HepG2 (cell line): ENCODE data around the gene CSF3R. TPM values are rescaled to one million over a fixed set of nuclear protein-coding genes. Genes with fewer than 3 reads are reported as not detected.

Experiments used
- ASH2L ChIP-seq: fragments of 300-600, 200-600 bp; sonication (generic); IDR thresholded peaks from 2 replicates; pipeline ENCODE4 v1.7.0; 2017; ENCODE audit warnings: low read depth, mild to moderate bottlenecking, moderate library complexity, mixed read lengths, low read length; ENCODE audit not compliant: insufficient read length
- HBP1 ChIP-seq: IDR thresholded peaks from 2 replicates; pipeline ENCODE4 v1.6.1; 2016; ENCODE audit warnings: low read depth, control low read depth
- MAFF ChIP-seq: IDR thresholded peaks from 2 replicates; pipeline ENCODE4 v1.6.1; 2011; ENCODE audit warnings: low read depth, low read length, improper control_type of control experiment
- MTA1 ChIP-seq: sonication (generic); formaldehyde crosslinking; IDR thresholded peaks from 2 replicates; pipeline ENCODE4 v1.4.0; 2020; ENCODE audit warnings: missing genetic modification reagents, mild to moderate bottlenecking, borderline replicate concordance
- NFE2L1 ChIP-seq: sonication (generic); formaldehyde crosslinking; IDR thresholded peaks from 2 replicates; pipeline ENCODE4 v1.4.0; 2020; ENCODE audit warnings: missing genetic modification reagents, mild to moderate bottlenecking, borderline replicate concordance
- THAP9 ChIP-seq: sonication (generic); formaldehyde crosslinking; IDR thresholded peaks from 2 replicates; pipeline ENCODE4; 2020; ENCODE audit warnings: missing genetic modification reagents, mild to moderate bottlenecking, borderline replicate concordance
- ZNF333 ChIP-seq: sonication (generic); formaldehyde crosslinking; IDR thresholded peaks from 2 replicates; pipeline ENCODE4 v1.4.0; 2020; ENCODE audit warnings: mild to moderate bottlenecking, missing genetic modification reagents, borderline replicate concordance
- ZNF468 ChIP-seq: sonication (generic); formaldehyde crosslinking; IDR thresholded peaks from 2 replicates; pipeline ENCODE4 v1.8.0; 2022; ENCODE audit warnings: mild to moderate bottlenecking, moderate library complexity, missing genetic modification reagents
- ZNF569 ChIP-seq: sonication (generic); formaldehyde crosslinking; IDR thresholded peaks from 2 replicates; pipeline ENCODE4 v1.5.0; 2020; ENCODE audit warnings: mild to moderate bottlenecking, missing genetic modification reagents, moderate library complexity, borderline replicate concordance
- ZNF674 ChIP-seq: sonication (generic); formaldehyde crosslinking; IDR thresholded peaks from 2 replicates; pipeline ENCODE4 v1.5.0; 2020; ENCODE audit warnings: low read depth, mild to moderate bottlenecking, missing genetic modification reagents
- polyA plus RNA-seq, 8 experiments: library from polyadenylated mRNA; depleted of rRNA in 3 of 8; stranded (reverse) in 7 of 8; unstranded in 1 of 8; fragments of >200 nt; fragmentation: Illumina TruSeq in 4 of 8; extraction: Trizol in 4 of 8; gene quantifications; 2 replicates each; pipeline versions ENCODE4 v1.2.1 to v1.2.3, GENCODE V29; 2011 to 2016; ENCODE audit warnings: low read depth in 4 of 8, missing spikeins in 1 of 8, mixed read lengths in 1 of 8; ENCODE audit not compliant: insufficient read depth in 1 of 8
- total RNA-seq, 5 experiments: library from RNA; depleted of rRNA; stranded (reverse); fragments of >200 nt; fragmentation: Illumina TruSeq; extraction: Trizol; gene quantifications; 2 replicates each; pipeline ENCODE4 v1.2.3, GENCODE V29; 2016; ENCODE audit warnings: low read depth in 1 of 5
- TF ChIP-seq, protein P1 (sequence below): sonication (generic); formaldehyde crosslinking; IDR thresholded peaks from 2 replicates; pipeline ENCODE4 v1.5.1; 2020; ENCODE audit warnings: missing genetic modification reagents, mild to moderate bottlenecking, borderline replicate concordance
- TF ChIP-seq, protein P2 (sequence below): sonication (generic); formaldehyde crosslinking; IDR thresholded peaks from 2 replicates; pipeline ENCODE4 v1.4.0; 2020; ENCODE audit warnings: mild to moderate bottlenecking, missing genetic modification reagents
- TF ChIP-seq, protein P3 (sequence below): sonication (generic); formaldehyde crosslinking; IDR thresholded peaks from 2 replicates; pipeline ENCODE4 v1.4.0; 2020; ENCODE audit warnings: low read depth, mild to moderate bottlenecking, missing genetic modification reagents

CSF3R gene
- total and polyA plus RNA-seq, 2 of the 13 experiments (the other 11 are each of a cell fraction or from before 2014, with no cell fraction given): 11.9 to 28.8 TPM

- TF ChIP-seq THAP9 (CRISPR knock-in tag) (peak; percentile 81; the same call in 1 of the 2 replicates), ZNF569 (0 out of 2 replicates have a peak, but pooled peaks have one; percentile 78), ZNF468 (no peak), ASH2L (peak; percentile 72), ZNF674 (no peak), HBP1 (CRISPR knock-in tag) (peak; percentile 21; the same call in 1 of the 2 replicates), ZNF333 (CRISPR knock-in tag) (0 out of 2 replicates have a peak, but pooled peaks have one; percentile 78), MAFF (no peak), MTA1 (CRISPR knock-in tag) (peak; percentile 100), NFE2L1 (CRISPR knock-in tag) (no peak)
- TF ChIP-seq, protein P1, sequence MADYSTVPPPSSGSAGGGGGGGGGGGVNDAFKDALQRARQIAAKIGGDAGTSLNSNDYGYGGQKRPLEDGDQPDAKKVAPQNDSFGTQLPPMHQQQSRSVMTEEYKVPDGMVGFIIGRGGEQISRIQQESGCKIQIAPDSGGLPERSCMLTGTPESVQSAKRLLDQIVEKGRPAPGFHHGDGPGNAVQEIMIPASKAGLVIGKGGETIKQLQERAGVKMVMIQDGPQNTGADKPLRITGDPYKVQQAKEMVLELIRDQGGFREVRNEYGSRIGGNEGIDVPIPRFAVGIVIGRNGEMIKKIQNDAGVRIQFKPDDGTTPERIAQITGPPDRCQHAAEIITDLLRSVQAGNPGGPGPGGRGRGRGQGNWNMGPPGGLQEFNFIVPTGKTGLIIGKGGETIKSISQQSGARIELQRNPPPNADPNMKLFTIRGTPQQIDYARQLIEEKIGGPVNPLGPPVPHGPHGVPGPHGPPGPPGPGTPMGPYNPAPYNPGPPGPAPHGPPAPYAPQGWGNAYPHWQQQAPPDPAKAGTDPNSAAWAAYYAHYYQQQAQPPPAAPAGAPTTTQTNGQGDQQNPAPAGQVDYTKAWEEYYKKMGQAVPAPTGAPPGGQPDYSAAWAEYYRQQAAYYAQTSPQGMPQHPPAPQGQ (CRISPR knock-in tag): no peak
- TF ChIP-seq, protein P2, sequence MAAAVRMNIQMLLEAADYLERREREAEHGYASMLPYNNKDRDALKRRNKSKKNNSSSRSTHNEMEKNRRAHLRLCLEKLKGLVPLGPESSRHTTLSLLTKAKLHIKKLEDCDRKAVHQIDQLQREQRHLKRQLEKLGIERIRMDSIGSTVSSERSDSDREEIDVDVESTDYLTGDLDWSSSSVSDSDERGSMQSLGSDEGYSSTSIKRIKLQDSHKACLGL (CRISPR knock-in tag): peak; percentile 66
- TF ChIP-seq, protein P3, sequence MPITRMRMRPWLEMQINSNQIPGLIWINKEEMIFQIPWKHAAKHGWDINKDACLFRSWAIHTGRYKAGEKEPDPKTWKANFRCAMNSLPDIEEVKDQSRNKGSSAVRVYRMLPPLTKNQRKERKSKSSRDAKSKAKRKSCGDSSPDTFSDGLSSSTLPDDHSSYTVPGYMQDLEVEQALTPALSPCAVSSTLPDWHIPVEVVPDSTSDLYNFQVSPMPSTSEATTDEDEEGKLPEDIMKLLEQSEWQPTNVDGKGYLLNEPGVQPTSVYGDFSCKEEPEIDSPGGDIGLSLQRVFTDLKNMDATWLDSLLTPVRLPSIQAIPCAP: 0 out of 2 replicates have a peak, but pooled peaks have one; percentile 82
Observed at GRCh38 chr1:36486439-36487335, 4.0 kb upstream of the CSF3R start (continued).
